Lower leg skin (tissue), 4 donors: Measurements from ENCODE around the gene KYNU. TPM values are rescaled to one million over a fixed set of nuclear protein-coding genes. Genes with fewer than 3 reads are reported as not detected.
"Not testable (repeated sequence)": the region's sequence is repeated elsewhere in the genome, so short reads cannot be mapped to it uniquely, and the experiment has no call there.

Experiments used
- DNase-seq, 2 donors: peaks; one replicate each; pipeline ENCODE4 v3.0.0-alpha.2; 2019; ENCODE audit warnings: low spot score in 2 of 2
- H3K4me3 ChIP-seq: fragments of 200-600 bp; sonication (generic); 2 replicates; pipeline ENCODE4 v1.5.1; 2017; ENCODE audit warnings: mild to moderate bottlenecking, low read depth; ENCODE audit not compliant: poor library complexity, severe bottlenecking
- POLR2A ChIP-seq, 2 donors: fragments of 450-650 bp; IDR thresholded peaks; one replicate each; pipeline ENCODE4 v1.6.1; 2016 to 2017; ENCODE audit warnings: antibody characterized with exemption in 2 of 2, mild to moderate bottlenecking in 1 of 2, moderate library complexity in 1 of 2
- WGBS, 2 donors: methylation state at CpG; one replicate each; pipeline ENCODE4 v1.1.5; 2018; 5-methylcytosine and 5-hydroxymethylcytosine counted together
- intact Hi-C: fragments of 100-400 bp; cut with DNase I; formaldehyde crosslinking; loops from one replicate; pipeline ENCODE4 v1.15.0; 2023; ENCODE audit warnings: low total_unique reads
- total RNA-seq, 4 donors: library from RNA; depleted of rRNA; stranded (reverse); fragments of >200 nt; gene quantifications; one replicate each; pipeline ENCODE4 v1.1.0, GENCODE V29; 2016
- TF ChIP-seq, protein P1 (sequence below), 3 donors: fragments of 450-650 bp; IDR thresholded peaks; one replicate each; pipeline ENCODE4 v1.5.1; 2016; ENCODE audit warnings: antibody characterized with exemption in 3 of 3, mild to moderate bottlenecking in 3 of 3, moderate library complexity in 2 of 3

KYNU gene
- total RNA-seq, 4 donors from 2014 or later = 1.2 to 6.1 (median 2.6) TPM

DNA sequence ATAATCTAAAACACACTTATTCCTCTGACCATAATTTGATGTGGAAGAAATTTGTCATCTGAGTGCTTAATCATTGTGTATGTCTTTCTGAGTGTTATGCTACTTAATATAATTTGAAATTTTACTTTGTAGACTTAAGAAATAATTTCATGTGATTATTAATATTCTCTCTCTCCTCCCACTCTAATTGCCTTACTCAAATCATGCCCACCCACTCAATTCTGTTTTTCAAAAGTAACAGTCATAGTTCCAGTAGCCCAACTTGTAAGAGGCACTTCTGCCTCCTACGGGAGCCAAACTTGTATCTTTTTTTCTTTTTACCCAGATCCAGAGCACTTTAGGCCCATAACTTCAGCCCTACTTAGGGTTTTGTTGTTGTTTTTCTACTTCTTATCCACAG is 18.5 kb upstream of the KYNU start:
- TF ChIP-seq, protein P1, sequence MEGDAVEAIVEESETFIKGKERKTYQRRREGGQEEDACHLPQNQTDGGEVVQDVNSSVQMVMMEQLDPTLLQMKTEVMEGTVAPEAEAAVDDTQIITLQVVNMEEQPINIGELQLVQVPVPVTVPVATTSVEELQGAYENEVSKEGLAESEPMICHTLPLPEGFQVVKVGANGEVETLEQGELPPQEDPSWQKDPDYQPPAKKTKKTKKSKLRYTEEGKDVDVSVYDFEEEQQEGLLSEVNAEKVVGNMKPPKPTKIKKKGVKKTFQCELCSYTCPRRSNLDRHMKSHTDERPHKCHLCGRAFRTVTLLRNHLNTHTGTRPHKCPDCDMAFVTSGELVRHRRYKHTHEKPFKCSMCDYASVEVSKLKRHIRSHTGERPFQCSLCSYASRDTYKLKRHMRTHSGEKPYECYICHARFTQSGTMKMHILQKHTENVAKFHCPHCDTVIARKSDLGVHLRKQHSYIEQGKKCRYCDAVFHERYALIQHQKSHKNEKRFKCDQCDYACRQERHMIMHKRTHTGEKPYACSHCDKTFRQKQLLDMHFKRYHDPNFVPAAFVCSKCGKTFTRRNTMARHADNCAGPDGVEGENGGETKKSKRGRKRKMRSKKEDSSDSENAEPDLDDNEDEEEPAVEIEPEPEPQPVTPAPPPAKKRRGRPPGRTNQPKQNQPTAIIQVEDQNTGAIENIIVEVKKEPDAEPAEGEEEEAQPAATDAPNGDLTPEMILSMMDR (IDR thresholded peaks at IDR 0.05) = no peak
- TF ChIP-seq POLR2A (IDR thresholded peaks at IDR 0.05) = no peak
- intact Hi-C loops = no loop called here
- WGBS, 2 donors = 83 to 86% methylated on average over 1 of the region's 1 CpG
- H3K4me3 ChIP-seq = no peak overlapping the region
- no peak for DNase-seq

DNA sequence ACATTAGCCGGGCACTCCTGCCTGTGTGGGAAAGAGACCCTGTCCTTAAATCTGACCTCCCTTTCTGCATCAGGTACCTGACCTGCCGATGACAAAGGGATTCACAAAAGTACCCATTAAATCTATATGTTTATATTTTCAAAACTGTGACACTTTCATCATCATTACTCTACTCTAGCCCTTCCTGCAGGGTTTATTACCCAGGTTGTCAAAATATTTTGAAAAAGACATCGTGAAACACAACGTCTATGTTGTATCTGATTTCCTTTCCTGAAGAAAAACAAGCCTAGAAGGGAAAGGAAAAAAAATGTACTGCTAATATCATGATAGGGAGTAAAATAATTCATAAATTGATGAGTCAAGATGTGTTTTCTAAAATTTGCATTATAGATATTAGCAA is 15.2 kb upstream of the KYNU start:
- WGBS, 2 donors = 86 to 90% methylated on average over 4 of the region's 4 CpGs
- no peak overlapping the region for H3K4me3 ChIP-seq
- no peak for DNase-seq
- intact Hi-C loops = no loop called here
- no peak for TF ChIP-seq POLR2A (IDR thresholded peaks at IDR 0.05)
- TF ChIP-seq, protein P1 (IDR thresholded peaks at IDR 0.05) = no peak

DNA sequence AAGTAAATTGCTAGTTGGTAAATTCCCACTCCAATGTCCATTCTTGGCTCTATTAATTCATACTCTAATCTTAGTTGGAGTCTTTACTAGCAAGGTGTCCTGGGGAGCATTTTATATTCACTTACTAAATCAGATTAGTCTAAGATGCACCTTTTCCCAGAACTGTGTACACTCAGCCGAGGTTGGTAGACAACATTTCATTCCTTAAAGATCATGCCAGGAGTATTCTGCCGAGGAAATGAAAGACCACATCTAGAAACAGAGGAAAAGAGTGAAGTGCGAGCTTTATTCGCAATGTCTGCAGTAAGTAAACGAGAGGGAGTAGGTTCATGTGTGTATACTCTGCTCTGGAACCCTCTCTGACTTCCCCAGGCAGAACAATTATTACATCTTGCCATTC is 14.6 kb upstream of the KYNU start:
- no peak for DNase-seq
- intact Hi-C loops = no loop called here
- TF ChIP-seq POLR2A (IDR thresholded peaks at IDR 0.05) = no peak
- TF ChIP-seq, protein P1 (IDR thresholded peaks at IDR 0.05) = no peak

DNA sequence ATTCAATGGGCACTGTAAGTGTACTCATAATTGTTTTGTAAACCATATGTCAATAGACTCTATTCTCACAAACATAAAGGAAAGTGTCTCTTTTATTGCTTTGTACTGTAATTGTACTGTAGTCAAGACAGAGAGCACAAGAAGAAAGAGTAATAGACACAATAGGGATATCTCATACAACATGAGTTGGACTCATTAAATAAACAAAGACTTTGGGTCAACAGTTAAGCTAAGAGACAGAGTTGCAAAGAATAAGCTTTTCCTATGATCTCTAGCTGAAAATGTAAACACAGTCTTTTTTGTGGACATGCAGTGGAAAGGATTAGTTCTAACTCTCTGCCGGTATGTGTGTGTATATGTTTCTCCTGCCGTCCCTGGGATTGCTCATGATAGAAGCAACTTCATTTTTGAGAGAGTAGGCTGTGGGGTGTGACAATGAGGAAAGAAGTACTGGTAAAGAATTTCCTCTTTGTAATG is 13.9 kb upstream of the KYNU start:
- DNase-seq = no peak
- H3K4me3 ChIP-seq = no peak overlapping the region
- 71 to 75% methylated on average over 2 of the region's 2 CpGs for WGBS, 2 donors
- TF ChIP-seq, protein P1 (IDR thresholded peaks at IDR 0.05) = no peak
- TF ChIP-seq POLR2A (IDR thresholded peaks at IDR 0.05) = no peak
- intact Hi-C loops = no loop called here

More for the DNA sequence above, 14.6 kb upstream of the KYNU start:
- WGBS, 2 donors = 88 to 91% methylated on average over 5 of the region's 5 CpGs
- H3K4me3 ChIP-seq = no peak overlapping the region

DNA sequence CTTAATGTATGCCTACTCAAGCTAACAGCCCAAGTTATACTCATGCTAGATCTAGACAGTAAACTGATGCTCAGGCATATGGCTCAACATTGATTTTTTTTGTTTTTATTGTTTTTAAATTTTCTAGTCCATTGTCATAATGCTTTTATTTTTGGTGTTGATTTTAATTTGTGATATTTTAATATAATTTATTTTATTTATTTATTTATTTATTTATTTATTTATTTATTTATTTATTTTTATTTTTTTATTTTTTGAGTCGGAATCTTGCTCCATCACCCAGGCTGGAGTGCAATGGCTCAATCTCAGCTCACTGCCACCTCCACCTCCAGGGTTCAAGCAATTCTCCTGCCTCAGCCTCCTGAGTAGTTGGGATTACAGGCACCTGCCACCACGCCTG is 12.9 kb upstream of the KYNU start:
- H3K4me3 ChIP-seq, DNase-seq, intact Hi-C loops: not testable (repeated sequence)
- WGBS, 2 donors = 98 to 100% methylated on average over 2 of the region's 2 CpGs

DNA sequence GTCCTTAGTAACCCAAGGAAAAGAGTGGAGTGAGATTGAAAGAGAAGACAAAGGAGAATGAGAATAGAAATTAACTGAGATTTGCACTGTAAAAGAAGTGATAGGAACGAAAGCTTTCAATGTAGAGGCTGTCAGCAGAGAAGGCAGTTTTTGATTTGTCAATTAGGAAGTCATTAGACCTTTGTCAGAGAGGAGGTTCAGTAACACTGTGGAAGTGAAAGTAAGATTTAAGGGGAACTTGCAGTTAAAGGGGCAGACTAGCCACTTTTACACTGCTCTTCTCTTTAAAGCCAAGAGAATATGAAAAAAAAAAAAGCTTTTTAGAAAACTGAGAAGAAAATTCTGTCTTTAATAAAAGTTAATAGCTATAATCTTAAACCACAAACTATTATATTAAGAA is 11.5 kb upstream of the KYNU start:
- TF ChIP-seq, protein P1 (IDR thresholded peaks at IDR 0.05) = no peak
- TF ChIP-seq POLR2A (IDR thresholded peaks at IDR 0.05) = no peak
- no peak for DNase-seq

More for the DNA sequence above, 11.5 kb upstream of the KYNU start:
- no peak overlapping the region for H3K4me3 ChIP-seq
- WGBS, 2 donors = 37 to 41% methylated on average over 1 of the region's 1 CpG
- intact Hi-C loops = no loop called here
